H1 (cell line): ENCODE results near the gene TLL1. TPM values are rescaled to one million over a fixed set of nuclear protein-coding genes. Genes with fewer than 3 reads are reported as not detected.

Experiments used
- CHD7 ChIP-seq: fragments of 300-600 bp; sonication (generic); IDR thresholded peaks from 2 replicates; pipeline ENCODE4 v1.7.1; 2012; ENCODE audit warnings: low read length, moderate library complexity, mild to moderate bottlenecking, inconsistent platforms; ENCODE audit not compliant: insufficient replicate concordance
- MAX ChIP-seq: IDR thresholded peaks from 2 replicates; pipeline ENCODE4 v1.6.1; 2012; ENCODE audit warnings: inconsistent platforms
- polyA plus RNA-seq, 7 experiments: library from polyadenylated mRNA; depleted of rRNA in 3 of 7; stranded (reverse) in 5 of 7; unstranded in 2 of 7; fragments of >200 nt in 5 of 7; fragments of 200-250 nt in 2 of 7; gene quantifications; 1 replicate in 5 of 7; 2 replicates in 1 of 7; 4 replicates in 1 of 7; pipeline versions ENCODE4 v1.2.1 to v1.2.3, GENCODE V29; 2011 to 2013; ENCODE audit warnings: missing spikeins in 2 of 7, mixed read lengths in 2 of 7
- total RNA-seq: library from RNA; stranded (reverse); fragmentation: NEBNext Ultra II Directional; extraction: Animal tissue kit (Norgen Biotek cat#: 25700); gene quantifications from 2 replicates; pipeline ENCODE4 v1.2.1, GENCODE V29; 2021

The TLL1 gene
- total and polyA plus RNA-seq, 2 of the 8 experiments (the other 6 are each of a cell fraction or from before 2014, with no cell fraction given) = 0.18 to 1.1 TPM

GRCh38 chr4:165879641-165880040 is 6.6 kb downstream of the TLL1 start (continued):
- no peak for TF ChIP-seq CHD7
- TF ChIP-seq MAX = no peak
